ENCODE data around the gene PRSS38. TPM values are rescaled to one million over a fixed set of nuclear protein-coding genes. Genes with fewer than 3 reads are reported as not detected.

PRSS38 gene
- total and polyA plus RNA-seq, 7 experiments from 2014 or later = not detected

GRCh38 chr1:227788271-227789083 lies 27.0 kb upstream of the PRSS38 start:
- H3K4me3 ChIP-seq (ENCODE audit: low read length) = peak overlapping the region; percentile 59
- intact Hi-C loops (cut with micrococcal nuclease) = loop anchor here (1.0 to 10.0 kb wide), 23 partner anchors 22 to 1791 kb away; partner anchors contain the start of genes ARF1 (in 2 of the 2), JMJD4 (in 2 of the 2), MRPL55 (in 2 of the 2) and SNAP47 (in 2 of the 2)
- peak overlapping the region; percentile 63 for H3K27ac ChIP-seq (ENCODE audit: low read depth, low read length)
- Mint-ChIP-seq H3K27ac (peak overlapping the region in 7 of 9 donors; percentile 22 to 90 (median 66)), H3K9me3 (peaks cover 0 to 1% (median 0%) of the 10 kb centered on the region in 11 donors), H3K4me1 (peaks cover 7 to 18% (median 11%) of the 10 kb centered on the region in 7 donors), H3K36me3 (peaks cover 0 to 2% (median 0%) of the 10 kb centered on the region in 5 donors), H3K4me3 (peak overlapping the region; percentile 80 to 89 (median 86)), H3K27me3 (peaks cover 0 to 4% (median 0%) of the 10 kb centered on the region in 5 donors)
- ATAC-seq (peak; percentile 68), DNase-seq (peak in 8 of 9 donors; percentile 62 to 82 (median 76))
- ChIA-PET POLR2A (interaction anchor here (0.6 to 1.4 kb wide), 6 partner anchors 12 to 98 kb away, joined by 3 to 8 read pairs (median 3); no protein-coding TSS in a partner anchor), CTCF (interaction anchor here (0.5 to 1.7 kb wide), 2 partner anchors 23 to 26 kb away, joined by 3 to 8 read pairs; no protein-coding TSS in a partner anchor)
- H3K9me3 ChIP-seq (ENCODE audit: control insufficient read depth in 2 of 3, low read length in 3 of 3) = no peaks in the 10 kb centered on the region
- H3K4me1 ChIP-seq (ENCODE audit: control insufficient read depth in 2 of 2, insufficient read depth in 2 of 2, low read length in 2 of 2) = peaks cover 5 to 6% of the 10 kb centered on the region in 2 donors
- H3K27me3 ChIP-seq (ENCODE audit: control insufficient read depth in 2 of 2, insufficient read depth in 2 of 2, low read length in 2 of 2) = no peaks in the 10 kb centered on the region
- peaks cover 0 to 5% (median 0%) of the 10 kb centered on the region in 3 experiments for H3K36me3 ChIP-seq (ENCODE audit: control insufficient read depth in 2 of 3, insufficient read depth in 3 of 3, low read length in 3 of 3)

- peaks cover 0 to 5% (median 0%) of the 10 kb centered on the region in 3 experiments for H3K36me3 ChIP-seq (ENCODE audit: control insufficient read depth in 2 of 3, insufficient read depth in 3 of 3, low read length in 3 of 3)
- H3K9me3 Mint-ChIP-seq = peaks cover 0 to 1% (median 0%) of the 10 kb centered on the region in 11 donors
- H3K4me1 ChIP-seq (ENCODE audit: control insufficient read depth in 2 of 2, insufficient read depth in 2 of 2, low read length in 2 of 2) = peaks cover 5 to 6% of the 10 kb centered on the region in 2 donors
- ChIA-PET POLR2A (interaction anchor here (1.1 kb wide), 1 partner anchor 11 kb away, joined by 3 read pairs; no protein-coding TSS in a partner anchor), CTCF (interaction anchor here (0.5 to 1.7 kb wide), 2 partner anchors 24 to 26 kb away, joined by 3 to 8 read pairs; no protein-coding TSS in a partner anchor)
- no peak overlapping the region for H3K27ac ChIP-seq (ENCODE audit: low read depth, low read length)
- intact Hi-C loops (cut with micrococcal nuclease) = loop anchor here (2.0 to 10.0 kb wide), 8 partner anchors 98 to 1792 kb away; partner anchors contain the start of genes CCSAP (in 1 of the 2), ITPKB (in 1 of the 2), SDE2 (in 1 of the 2) and TRIM11 (in 1 of the 2)
- ATAC-seq (no peak), DNase-seq (no peak)
- H3K4me3 ChIP-seq (ENCODE audit: low read length) = peak overlapping the region; percentile 59
- H3K4me1 Mint-ChIP-seq = peaks cover 7 to 18% (median 11%) of the 10 kb centered on the region in 7 donors
- no peaks in the 10 kb centered on the region for H3K27me3 ChIP-seq (ENCODE audit: control insufficient read depth in 2 of 2, insufficient read depth in 2 of 2, low read length in 2 of 2)
- H3K9me3 ChIP-seq (ENCODE audit: control insufficient read depth in 2 of 3, low read length in 3 of 3) = no peaks in the 10 kb centered on the region
- peak overlapping the region; percentile 80 to 89 (median 86) for H3K4me3 Mint-ChIP-seq
- peak overlapping the region in 7 of 9 donors; percentile 15 to 77 (median 43) for H3K27ac Mint-ChIP-seq
- peaks cover 0 to under 1% (median 0%) of the 10 kb centered on the region in 5 donors for H3K36me3 Mint-ChIP-seq
- H3K27me3 Mint-ChIP-seq = peaks cover 0 to 4% (median 0%) of the 10 kb centered on the region in 5 donors
Observed at GRCh38 chr1:227789084-227790033, 26.1 kb upstream of the PRSS38 start.

- ChIA-PET POLR2A (interaction anchor here (1.1 kb wide), 1 partner anchor 12 kb away, joined by 3 read pairs; no protein-coding TSS in a partner anchor), CTCF (no interaction called here)
- H3K27me3 ChIP-seq (ENCODE audit: control insufficient read depth in 2 of 2, insufficient read depth in 2 of 2, low read length in 2 of 2) = no peaks in the 10 kb centered on the region
- H3K27ac ChIP-seq (ENCODE audit: low read depth, low read length) = no peak overlapping the region
- H3K36me3 Mint-ChIP-seq = no peaks in the 10 kb centered on the region
- no peak for DNase-seq
- intact Hi-C loops (cut with micrococcal nuclease) = no loop called here
- peaks cover 5 to 6% of the 10 kb centered on the region in 2 donors for H3K4me1 ChIP-seq (ENCODE audit: control insufficient read depth in 2 of 2, insufficient read depth in 2 of 2, low read length in 2 of 2)
- peaks cover 0 to 1% (median 0%) of the 10 kb centered on the region in 11 donors for H3K9me3 Mint-ChIP-seq
- peaks cover 7 to 18% (median 11%) of the 10 kb centered on the region in 7 donors for H3K4me1 Mint-ChIP-seq
- peaks cover 0 to 5% (median 0%) of the 10 kb centered on the region in 3 experiments for H3K36me3 ChIP-seq (ENCODE audit: control insufficient read depth in 2 of 3, insufficient read depth in 3 of 3, low read length in 3 of 3)
- H3K27me3 Mint-ChIP-seq = peaks cover 0 to 4% (median 0%) of the 10 kb centered on the region in 5 donors
- ATAC-seq = no peak
- peak overlapping the region in 3 of 9 donors; percentile 17 to 33 (median 23) for H3K27ac Mint-ChIP-seq
- no peak overlapping the region for H3K4me3 ChIP-seq (ENCODE audit: low read length)
- H3K4me3 Mint-ChIP-seq = peak overlapping the region in 1 of 10 donors; percentile 45
- H3K9me3 ChIP-seq (ENCODE audit: control insufficient read depth in 2 of 3, low read length in 3 of 3) = no peaks in the 10 kb centered on the region
Observed at GRCh38 chr1:227790034-227790400, 25.5 kb upstream of the PRSS38 start.

- Histone ChIP-seq H3K36me3 (ENCODE audit: control insufficient read depth in 2 of 3, insufficient read depth in 3 of 3, low read length in 3 of 3) (peaks cover 0 to 5% (median 0%) of the 10 kb centered on the region in 3 experiments), H3K27ac (ENCODE audit: low read depth, low read length) (no peak overlapping the region), H3K9me3 (ENCODE audit: control insufficient read depth in 2 of 3, low read length in 3 of 3) (no peaks in the 10 kb centered on the region), H3K4me1 (ENCODE audit: control insufficient read depth in 2 of 2, insufficient read depth in 2 of 2, low read length in 2 of 2) (peaks cover 5 to 6% of the 10 kb centered on the region in 2 donors), H3K4me3 (ENCODE audit: low read length) (no peak overlapping the region), H3K27me3 (ENCODE audit: control insufficient read depth in 2 of 2, insufficient read depth in 2 of 2, low read length in 2 of 2) (no peaks in the 10 kb centered on the region)
- Mint-ChIP-seq H3K4me1 (peaks cover 7 to 18% (median 10%) of the 10 kb centered on the region in 7 donors), H3K36me3 (no peaks in the 10 kb centered on the region), H3K9me3 (peaks cover 0 to 1% (median 0%) of the 10 kb centered on the region in 11 donors), H3K27me3 (peaks cover 0 to 4% (median 0%) of the 10 kb centered on the region in 5 donors), H3K27ac (peak overlapping the region in 5 of 9 donors; percentile 5 to 56 (median 23)), H3K4me3 (peak overlapping the region in 3 of 10 donors; percentile 8 to 45 (median 25))
- intact Hi-C loops (cut with micrococcal nuclease) = no loop called here
- ChIA-PET POLR2A (no interaction called here), CTCF (no interaction called here)
- DNase-seq (no peak), ATAC-seq (no peak)
Observed at GRCh38 chr1:227790868-227791267, 24.6 kb upstream of the PRSS38 start.

- no peak overlapping the region for H3K4me3 ChIP-seq (ENCODE audit: low read length)
- no peak for DNase-seq
- H3K9me3 ChIP-seq (ENCODE audit: control insufficient read depth in 2 of 3, low read length in 3 of 3) = no peaks in the 10 kb centered on the region
- H3K9me3 Mint-ChIP-seq = peaks cover 0 to 1% (median 0%) of the 10 kb centered on the region in 11 donors
- peaks cover 0 to 14% (median 7%) of the 10 kb centered on the region in 7 donors for H3K4me1 Mint-ChIP-seq
- peaks cover 0 to 4% (median 0%) of the 10 kb centered on the region in 5 donors for H3K27me3 Mint-ChIP-seq
- ChIA-PET CTCF (no interaction called here), POLR2A (no interaction called here)
- H3K4me3 Mint-ChIP-seq = peak overlapping the region in 2 of 10 donors; percentile 8 to 27
- peak overlapping the region in 5 of 9 donors; percentile 0 to 43 (median 32) for H3K27ac Mint-ChIP-seq
- peaks cover 5 to 6% of the 10 kb centered on the region in 2 donors for H3K4me1 ChIP-seq (ENCODE audit: control insufficient read depth in 2 of 2, insufficient read depth in 2 of 2, low read length in 2 of 2)
- intact Hi-C loops (cut with micrococcal nuclease) = no loop called here
- peaks cover 0 to 5% (median 0%) of the 10 kb centered on the region in 3 experiments for H3K36me3 ChIP-seq (ENCODE audit: control insufficient read depth in 2 of 3, insufficient read depth in 3 of 3, low read length in 3 of 3)
- H3K27ac ChIP-seq (ENCODE audit: low read depth, low read length) = no peak overlapping the region
- no peak for ATAC-seq
- no peaks in the 10 kb centered on the region for H3K36me3 Mint-ChIP-seq
- H3K27me3 ChIP-seq (ENCODE audit: control insufficient read depth in 2 of 2, insufficient read depth in 2 of 2, low read length in 2 of 2) = no peaks in the 10 kb centered on the region
Observed at GRCh38 chr1:227791425-227792143, 23.9 kb upstream of the PRSS38 start.

All from naive thymus-derived CD4-positive, alpha-beta T cell (primary cell).